BJ (cell line): ENCODE measurements around the gene KIAA1191. TPM values are rescaled to one million over a fixed set of nuclear protein-coding genes. Genes with fewer than 3 reads are reported as not detected.

ENCODE experiments used
- CTCF ChIA-PET: fragments of 350-600 bp; formaldehyde crosslinking; extraction: SDS; loops from one replicate; lab custom pipeline; 2021; ENCODE audit warnings: antibody characterized with exemption, inconsistent platforms; lab: Yijun Ruan, JAX
- POLR2A ChIA-PET: fragments of 300-600 bp; sonication (Branson Sonifier 250); formaldehyde crosslinking; extraction: SDS; loops from one replicate; lab custom pipeline; 2021; ENCODE audit warnings: antibody characterized with exemption; lab: Charles Lee
- DNase-seq: peaks from one replicate; pipeline ENCODE4 v3.0.0-alpha.2; 2011; ENCODE audit warnings: low read depth
- H3K27me3 ChIP-seq: 2 replicates; pipeline ENCODE4 v1.6.0; 2011; ENCODE audit warnings: low read length; ENCODE audit not compliant: control insufficient read depth, insufficient read depth
- H3K36me3 ChIP-seq: 2 replicates; pipeline ENCODE4 v1.5.1; 2011; ENCODE audit warnings: low read length; ENCODE audit not compliant: control insufficient read depth, insufficient read depth
- H3K4me3 ChIP-seq: 2 replicates; pipeline ENCODE4 v1.5.1; 2011; ENCODE audit warnings: low read depth, mild to moderate bottlenecking, control low read depth, low read length
- CTCF ChIP-seq: IDR thresholded peaks from 2 replicates; pipeline ENCODE4 v1.5.1; 2011; ENCODE audit warnings: low read depth, mild to moderate bottlenecking, control low read depth, inconsistent platforms, low read length, moderate library complexity; ENCODE audit not compliant: insufficient read depth
- polyA plus RNA-seq: library from polyadenylated mRNA; depleted of rRNA; stranded (reverse); fragments of >200 nt; gene quantifications from 2 replicates; pipeline ENCODE4 v1.2.3, GENCODE V29; 2011

The KIAA1191 gene
- polyA plus RNA-seq, 1 experiment = 171 TPM

GRCh38 chr5:176379881-176380280 is 18.3 kb upstream of the KIAA1191 start:
- CTCF ChIA-PET = interaction anchor here (1.1 kb wide), 1 partner anchor 19 kb away, joined by 6 read pairs; the partner anchor contains the start of gene KIAA1191
- H3K27me3 ChIP-seq = no peaks in the 10 kb centered on the region
- DNase-seq = no peak
- POLR2A ChIA-PET = no interaction called here
- H3K4me3 ChIP-seq = no peak overlapping the region
- TF ChIP-seq CTCF = no peak
- peaks cover 8% of the 10 kb centered on the region for H3K36me3 ChIP-seq

GRCh38 chr5:176373100-176373818 is 11.7 kb upstream of the KIAA1191 start:
- no peak for TF ChIP-seq CTCF
- CTCF ChIA-PET = no interaction called here
- Histone ChIP-seq H3K27me3 (no peaks in the 10 kb centered on the region), H3K36me3 (peaks cover 12% of the 10 kb centered on the region), H3K4me3 (no peak overlapping the region)
- POLR2A ChIA-PET = no interaction called here
- no peak for DNase-seq

GRCh38 chr5:176371621-176372539 is 10.3 kb upstream of the KIAA1191 start:
- peaks cover 13% of the 10 kb centered on the region for H3K36me3 ChIP-seq
- H3K27me3 ChIP-seq = no peaks in the 10 kb centered on the region
- CTCF ChIA-PET = no interaction called here
- POLR2A ChIA-PET = no interaction called here
- TF ChIP-seq CTCF = no peak
- no peak for DNase-seq
- no peak overlapping the region for H3K4me3 ChIP-seq

GRCh38 chr5:176369934-176370711 is 8.6 kb upstream of the KIAA1191 start:
- ChIA-PET POLR2A (no interaction called here), CTCF (interaction anchor here (0.6 kb wide), 1 partner anchor 37 kb away, joined by 3 read pairs; no protein-coding TSS in a partner anchor)
- no peak for DNase-seq
- Histone ChIP-seq H3K36me3 (peaks cover 13% of the 10 kb centered on the region), H3K4me3 (no peak overlapping the region), H3K27me3 (no peaks in the 10 kb centered on the region)
- TF ChIP-seq CTCF = no peak
